ENCODE data around the gene BABAM2.

The BABAM2 gene

GRCh38 chr2:28339516-28340175 lies 449.1 kb downstream of the BABAM2 start:
- DNase-seq, result no peak

GRCh38 chr2:28340312-28341202 lies 450.0 kb downstream of the BABAM2 start:
- DNase-seq, result no peak

- no peak for DNase-seq
Measured at GRCh38 chr2:28341208-28341891, 450.8 kb downstream of the BABAM2 start.

DNA sequence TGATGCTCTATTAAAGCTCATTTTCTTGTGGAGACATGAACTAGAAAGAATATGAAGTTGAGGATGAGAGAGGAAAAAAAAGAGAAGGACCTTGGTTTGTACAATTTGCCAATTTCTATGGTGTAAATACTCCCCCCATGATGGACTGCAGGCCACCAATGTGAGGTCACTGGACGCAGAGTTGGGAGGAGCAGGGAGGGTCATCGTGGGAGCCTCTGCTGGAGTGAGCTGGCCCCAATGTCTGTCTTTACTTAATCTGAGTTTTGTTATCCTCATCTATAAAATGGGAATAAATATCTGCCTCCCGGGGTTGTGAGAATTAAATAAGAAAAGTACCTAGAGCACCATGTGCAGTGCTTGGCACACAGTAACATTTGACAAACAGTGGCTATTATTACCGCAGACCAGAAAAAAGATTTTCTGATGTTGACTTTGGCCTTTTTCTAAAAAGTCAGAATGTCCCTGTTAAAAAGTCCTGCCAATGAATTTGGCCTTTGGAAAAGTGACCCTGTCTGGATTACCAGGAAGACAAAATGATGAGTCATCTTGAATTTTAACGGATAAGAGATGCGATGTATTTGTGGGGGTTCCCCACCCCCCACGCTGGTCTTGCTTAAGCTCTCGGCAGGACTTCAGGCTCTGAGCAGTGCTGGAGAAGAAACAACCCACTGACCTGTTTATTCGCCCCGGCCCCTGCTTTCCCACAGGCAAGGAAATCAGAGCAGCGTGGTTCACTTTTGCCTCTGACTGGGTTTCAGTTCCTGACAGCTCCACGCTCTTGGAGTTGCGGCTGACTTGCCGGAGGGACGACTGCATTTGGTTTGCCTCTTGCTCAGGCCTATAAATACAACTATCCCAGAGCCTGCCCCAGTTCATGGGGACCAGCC lies 451.8 kb downstream of the BABAM2 start:
- DNase-seq, result no peak

GRCh38 chr2:28343184-28343942 lies 452.8 kb downstream of the BABAM2 start:
- DNase-seq, result no peak

DNA sequence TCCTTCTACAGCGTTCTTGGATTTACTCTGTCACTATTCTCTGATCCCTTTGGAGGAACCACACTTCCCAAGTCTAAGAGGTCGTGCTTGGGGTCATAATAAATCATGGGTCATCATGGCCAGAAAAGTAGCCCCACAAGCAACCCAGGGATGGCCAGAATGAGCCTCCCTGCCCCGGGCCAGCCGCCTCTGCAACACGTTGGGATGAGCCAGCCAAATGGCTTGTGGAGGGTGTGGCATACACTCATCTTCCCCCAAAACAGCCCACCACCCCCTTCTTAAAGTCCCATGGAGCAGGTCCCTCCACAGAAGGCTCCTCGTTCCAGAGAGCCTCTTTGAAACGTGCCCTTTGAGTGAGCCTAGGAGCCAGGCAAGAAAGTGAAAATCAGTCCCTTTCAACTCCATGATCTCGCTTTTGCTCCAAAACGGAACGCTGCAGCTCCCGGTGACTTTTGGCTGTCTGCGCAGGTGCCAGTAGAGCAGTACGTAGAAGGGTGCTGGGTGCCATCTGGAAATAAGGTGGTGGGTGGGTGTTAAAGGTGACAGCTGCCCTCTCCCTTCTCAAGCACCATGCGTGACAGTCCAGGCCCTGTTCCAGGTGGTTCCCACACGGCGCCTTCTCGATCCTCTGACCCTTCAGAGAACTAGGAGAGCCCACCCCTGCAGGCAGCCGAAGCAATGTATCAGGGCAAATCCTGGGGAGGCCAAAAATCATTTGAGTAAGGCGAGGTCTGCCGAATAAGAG lies 453.6 kb downstream of the BABAM2 start:
- DNase-seq, result no peak

- DNase-seq, result no peak
Measured at GRCh38 chr2:28344756-28345373, 454.3 kb downstream of the BABAM2 start.

DNA sequence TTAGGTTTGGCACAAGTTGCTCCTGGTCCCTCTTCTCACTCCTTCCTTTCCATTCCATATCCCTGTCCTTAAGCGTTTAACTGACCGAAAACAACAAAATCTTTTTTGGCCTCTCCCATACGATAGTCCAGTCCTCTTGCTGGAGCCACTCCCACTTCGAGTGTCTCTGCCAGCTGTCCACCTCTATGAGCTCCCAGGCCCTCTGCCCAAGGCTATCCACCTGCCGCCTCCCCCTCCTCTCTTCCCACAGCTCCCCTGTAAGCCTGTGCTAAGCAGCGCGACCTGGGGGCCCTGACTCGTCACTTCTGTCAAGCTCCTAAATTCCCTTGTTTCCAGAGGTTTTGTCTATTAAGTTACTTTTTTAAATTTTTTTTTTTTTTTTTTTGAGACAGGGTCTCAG lies 455.1 kb downstream of the BABAM2 start:
- DNase-seq, result no peak

DNA sequence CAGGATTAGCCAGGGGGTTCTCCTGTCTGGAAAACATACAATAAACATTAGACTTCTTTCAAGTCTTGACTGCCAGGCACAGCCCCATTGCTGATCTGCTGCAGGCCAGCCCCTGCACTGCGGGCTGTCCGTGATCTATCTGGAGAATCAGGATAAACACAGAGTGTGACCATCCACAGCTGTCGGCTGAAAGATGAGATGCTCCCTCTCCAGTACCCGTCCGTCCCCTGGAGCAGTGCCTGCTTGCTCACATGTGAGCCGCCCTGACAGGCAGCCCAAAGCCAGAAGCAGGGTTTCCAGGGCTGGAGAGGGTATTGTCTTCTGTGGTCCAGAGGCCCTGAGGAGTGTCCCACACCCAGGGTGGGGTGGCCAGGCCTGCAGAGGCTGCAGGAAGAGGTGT lies 456.1 kb downstream of the BABAM2 start:
- no peak for DNase-seq

DNA sequence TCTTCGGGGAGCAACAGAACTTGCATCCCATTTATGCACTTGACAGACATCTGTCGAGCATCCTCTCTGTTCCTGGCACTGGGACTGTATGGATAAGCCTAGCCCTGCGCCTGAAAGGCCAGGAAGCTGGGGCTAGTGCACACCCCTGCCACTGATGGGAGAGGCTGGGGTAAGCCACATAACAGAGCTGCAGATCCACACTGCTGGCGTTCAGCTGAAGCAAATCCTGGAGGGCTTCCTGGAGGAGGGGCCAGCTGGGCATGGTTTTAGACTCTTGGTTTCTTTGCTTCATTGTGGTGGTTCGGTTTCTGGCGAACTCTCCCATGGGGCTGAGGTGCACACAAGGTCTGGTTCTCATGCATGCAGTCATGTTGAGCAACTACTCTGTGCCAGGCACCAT lies 456.7 kb downstream of the BABAM2 start:
- no peak for DNase-seq

DNA sequence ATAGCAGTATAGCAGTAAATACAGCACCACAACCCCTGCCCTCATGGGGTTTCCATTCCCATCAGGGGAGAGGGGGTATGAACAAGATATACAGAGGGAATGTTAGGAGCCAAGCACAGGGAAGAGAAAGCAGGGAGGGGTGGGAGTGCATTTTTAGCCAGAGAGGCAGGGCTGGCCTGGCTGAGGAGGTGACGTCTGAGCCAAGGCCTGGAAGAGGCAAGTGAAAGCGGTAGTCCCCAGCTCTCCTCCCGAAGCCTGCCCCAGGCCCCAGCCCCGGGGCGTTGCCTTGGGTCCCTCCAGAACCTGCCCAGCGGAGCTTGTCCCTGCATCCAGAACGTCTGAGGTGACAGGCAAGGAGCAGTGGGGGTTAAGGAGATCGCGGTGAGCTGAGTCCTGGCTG lies 457.1 kb downstream of the BABAM2 start:
- no peak for DNase-seq

GRCh38 chr2:28348149-28348567 lies 457.6 kb downstream of the BABAM2 start:
- no peak for DNase-seq

DNA sequence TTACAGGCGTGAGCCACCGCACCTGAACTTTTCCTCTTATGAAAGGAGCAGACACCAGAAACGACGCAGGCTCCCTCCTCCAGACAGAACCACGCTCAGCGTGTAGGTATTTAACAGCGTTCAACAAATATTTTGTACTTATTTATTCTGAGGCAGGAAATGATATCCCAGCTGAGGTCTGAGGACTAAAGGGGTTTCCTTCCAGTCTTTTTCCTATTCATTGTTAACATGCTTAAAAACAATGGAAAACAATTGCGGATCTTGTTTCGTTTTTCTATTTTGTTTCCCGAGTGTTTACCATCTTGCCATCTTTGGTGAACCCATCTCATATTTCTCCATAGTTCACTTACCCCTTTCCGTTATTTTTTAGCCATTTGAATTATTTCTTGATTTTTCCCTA lies 458.4 kb downstream of the BABAM2 start:
- DNase-seq, result no peak

DNA sequence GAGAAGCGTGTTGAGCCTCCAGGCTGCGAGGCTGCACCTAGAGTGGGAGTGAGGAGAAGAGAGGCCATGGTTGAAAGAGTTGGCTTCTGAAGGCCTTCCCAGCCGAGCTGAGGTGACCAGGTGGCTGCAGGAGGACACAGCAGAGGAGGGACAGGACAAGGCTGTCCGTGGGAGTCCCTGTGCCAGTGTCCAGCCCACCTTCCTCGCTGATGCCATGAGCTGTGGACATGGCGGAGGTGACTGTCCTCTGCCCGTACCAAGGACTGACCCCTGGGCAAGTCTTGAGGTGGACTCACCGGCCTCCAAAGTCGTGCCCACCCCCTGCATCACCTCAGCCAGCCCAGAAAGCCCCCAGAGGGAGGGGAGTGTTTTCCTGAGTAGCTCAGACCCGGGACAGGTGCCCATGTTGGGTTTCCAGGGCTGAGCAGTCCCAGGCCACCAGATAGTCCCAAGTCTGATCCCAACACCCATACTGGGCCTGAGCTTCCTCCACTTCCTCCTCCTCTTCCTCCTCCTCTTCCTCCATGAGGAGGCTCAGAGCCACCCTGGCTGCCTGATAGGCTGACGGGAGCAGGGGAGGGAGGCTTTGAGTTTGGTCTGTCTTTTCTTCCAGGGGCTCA lies 459.1 kb downstream of the BABAM2 start:
- no peak for DNase-seq

DNA sequence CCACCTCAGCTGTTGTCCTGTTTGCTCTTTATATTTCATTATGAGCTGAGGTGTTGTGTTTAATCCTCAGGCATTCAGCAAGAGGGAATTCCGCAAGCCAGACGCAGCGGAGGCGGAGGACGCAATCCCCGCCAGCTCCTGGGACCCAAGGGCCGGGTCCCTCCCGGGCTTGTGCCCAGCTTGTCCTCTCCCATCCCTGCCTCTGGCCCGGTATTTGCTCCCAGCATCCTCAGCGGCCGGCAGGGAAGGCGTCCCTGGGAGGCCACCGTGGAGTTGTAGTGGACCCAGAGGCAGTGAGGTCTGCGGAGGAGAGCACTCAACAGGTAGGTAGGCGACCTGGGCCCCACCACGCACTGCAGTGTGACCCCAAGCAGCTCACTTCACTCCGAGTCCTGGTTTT lies 459.7 kb downstream of the BABAM2 start:
- no peak for DNase-seq

- DNase-seq, result no peak
Measured at GRCh38 chr2:28350791-28351285, 460.3 kb downstream of the BABAM2 start.

DNA sequence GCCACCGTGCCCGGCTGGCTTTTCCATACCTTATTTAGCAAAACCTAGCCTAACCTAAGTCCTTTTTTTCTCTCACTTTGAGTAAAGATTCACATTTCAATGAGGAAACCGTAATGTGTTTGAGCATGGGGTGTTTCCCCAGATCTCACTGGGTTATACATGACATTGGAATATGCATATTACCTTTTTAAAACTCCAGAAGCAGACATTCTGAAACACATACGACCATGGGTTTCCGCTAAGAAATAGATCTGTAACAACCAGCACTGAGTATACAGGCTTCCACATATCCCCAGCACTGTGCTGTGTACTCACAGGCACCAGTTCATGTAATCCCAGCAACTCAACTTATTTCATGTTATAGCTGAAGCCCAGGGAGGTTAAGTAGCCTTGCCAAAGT lies 461.1 kb downstream of the BABAM2 start:
- no peak for DNase-seq

DNA sequence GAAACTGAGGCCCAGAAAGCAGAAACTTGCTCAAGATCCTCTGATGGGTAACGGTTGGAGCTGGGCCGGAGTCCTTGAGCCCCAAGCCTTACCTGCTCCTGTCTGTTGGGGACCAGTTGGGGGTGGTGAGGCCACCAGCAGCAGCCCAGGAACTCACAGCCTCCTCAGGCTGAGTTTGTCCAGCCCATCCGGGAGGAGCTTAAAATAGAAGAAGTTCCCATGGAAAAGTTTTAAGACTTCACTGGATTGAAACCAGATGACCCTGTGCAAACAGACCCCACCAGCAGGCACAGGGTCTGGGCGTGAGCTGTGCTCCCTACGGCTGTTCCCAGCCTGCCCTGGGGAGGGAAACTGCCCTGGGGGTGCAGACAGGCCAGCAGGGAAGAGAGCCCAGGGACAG lies 461.6 kb downstream of the BABAM2 start:
- DNase-seq, result no peak

DNA sequence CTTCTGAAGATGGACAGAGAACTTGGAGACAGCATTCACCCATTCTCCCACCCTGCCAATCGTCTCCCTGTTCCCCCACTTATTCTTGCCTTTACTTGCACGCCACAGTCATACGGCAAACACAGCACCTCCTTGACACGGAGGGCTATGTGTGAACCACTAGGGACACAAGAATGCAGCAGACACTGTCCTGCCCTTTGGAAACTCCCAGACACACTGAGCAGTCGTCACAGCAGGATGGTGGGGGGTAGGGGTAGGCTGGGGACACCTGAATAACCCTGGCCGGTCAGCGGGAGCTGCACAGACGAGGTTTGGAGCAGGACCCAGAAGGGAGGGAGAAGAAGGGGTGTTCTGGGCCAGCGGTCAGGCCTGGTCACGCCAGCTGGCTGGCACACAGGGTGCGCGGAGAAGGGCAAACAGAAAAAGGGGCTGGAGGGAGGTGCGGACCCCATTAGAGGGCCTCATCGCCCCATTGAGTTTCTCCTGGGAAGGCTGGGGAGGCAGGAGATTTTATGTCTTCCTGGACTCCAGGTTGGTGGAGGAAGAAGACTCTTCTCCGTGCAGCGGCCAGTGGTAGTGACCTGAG lies 462.2 kb downstream of the BABAM2 start:
- no peak for DNase-seq

All from DMS153 (cell line).